GM23338 (cell line): Measurements from ENCODE around the gene MAN1C1.

Source experiments
- CREB1 ChIP-seq: fragments of 250-450 bp; sonication (Bioruptor Pico); IDR thresholded peaks from 2 replicates; pipeline ENCODE4 v1.5.0; 2020; ENCODE audit warnings: low read depth, mild to moderate bottlenecking, moderate library complexity
- ETS1 ChIP-seq: IDR thresholded peaks from 2 replicates; pipeline ENCODE4 v1.6.1; 2016; ENCODE audit warnings: antibody characterized with exemption
- EZH2 ChIP-seq: fragments of 200-600 bp; sonication (generic); IDR thresholded peaks from one replicate; pipeline ENCODE4 v1.8.0; 2017; ENCODE audit warnings: antibody characterized with exemption, mild to moderate bottlenecking, low read depth; ENCODE audit not compliant: unreplicated experiment
- EZH2phosphoT487 ChIP-seq: fragments of 200-600 bp; sonication (generic); IDR thresholded peaks from one replicate; pipeline ENCODE4 v1.8.1; 2018; ENCODE audit warnings: antibody characterized with exemption; ENCODE audit not compliant: unreplicated experiment
- JUNB ChIP-seq: IDR thresholded peaks from one replicate; pipeline ENCODE4 v1.6.1; 2016; ENCODE audit warnings: antibody characterized with exemption; ENCODE audit not compliant: unreplicated experiment
- POLR2AphosphoS5 ChIP-seq: IDR thresholded peaks from 2 replicates; pipeline ENCODE4 v1.6.1; 2016; ENCODE audit warnings: antibody characterized with exemption, low read depth
- STAT1 ChIP-seq: IDR thresholded peaks from one replicate; pipeline ENCODE4 v1.6.1; 2016; ENCODE audit warnings: antibody characterized with exemption; ENCODE audit not compliant: unreplicated experiment
- ZNF114 ChIP-seq: fragments of 250-450 bp; sonication (Bioruptor Pico); IDR thresholded peaks from 2 replicates; pipeline ENCODE4 v1.5.0; 2020; ENCODE audit warnings: mild to moderate bottlenecking, moderate library complexity
- ZNF331 ChIP-seq: fragments of 250-450 bp; sonication (Bioruptor Pico); IDR thresholded peaks from 2 replicates; pipeline ENCODE4 v1.5.0; 2020; ENCODE audit warnings: low read depth, mild to moderate bottlenecking, moderate library complexity
- ZNF462 ChIP-seq: fragments of 250-450 bp; sonication (Bioruptor Pico); IDR thresholded peaks from 2 replicates; pipeline ENCODE4 v1.5.0; 2020; ENCODE audit warnings: mild to moderate bottlenecking, moderate library complexity
- TF ChIP-seq, protein P1 (sequence below): IDR thresholded peaks from one replicate; pipeline ENCODE4 v1.6.1; 2018; ENCODE audit warnings: antibody characterized with exemption; ENCODE audit not compliant: unreplicated experiment
- TF ChIP-seq, protein P2 (sequence below), 2 experiments: fragments of 200-600 bp in 1 of 2; sonication (generic) in 1 of 2; conservative IDR thresholded peaks; 2 replicates each; pipeline versions ENCODE4 v1.5.1 to v1.6.1; 2016 to 2017; ENCODE audit warnings: antibody characterized with exemption in 2 of 2, low read depth in 2 of 2, mild to moderate bottlenecking in 2 of 2, moderate library complexity in 1 of 2

DNA sequence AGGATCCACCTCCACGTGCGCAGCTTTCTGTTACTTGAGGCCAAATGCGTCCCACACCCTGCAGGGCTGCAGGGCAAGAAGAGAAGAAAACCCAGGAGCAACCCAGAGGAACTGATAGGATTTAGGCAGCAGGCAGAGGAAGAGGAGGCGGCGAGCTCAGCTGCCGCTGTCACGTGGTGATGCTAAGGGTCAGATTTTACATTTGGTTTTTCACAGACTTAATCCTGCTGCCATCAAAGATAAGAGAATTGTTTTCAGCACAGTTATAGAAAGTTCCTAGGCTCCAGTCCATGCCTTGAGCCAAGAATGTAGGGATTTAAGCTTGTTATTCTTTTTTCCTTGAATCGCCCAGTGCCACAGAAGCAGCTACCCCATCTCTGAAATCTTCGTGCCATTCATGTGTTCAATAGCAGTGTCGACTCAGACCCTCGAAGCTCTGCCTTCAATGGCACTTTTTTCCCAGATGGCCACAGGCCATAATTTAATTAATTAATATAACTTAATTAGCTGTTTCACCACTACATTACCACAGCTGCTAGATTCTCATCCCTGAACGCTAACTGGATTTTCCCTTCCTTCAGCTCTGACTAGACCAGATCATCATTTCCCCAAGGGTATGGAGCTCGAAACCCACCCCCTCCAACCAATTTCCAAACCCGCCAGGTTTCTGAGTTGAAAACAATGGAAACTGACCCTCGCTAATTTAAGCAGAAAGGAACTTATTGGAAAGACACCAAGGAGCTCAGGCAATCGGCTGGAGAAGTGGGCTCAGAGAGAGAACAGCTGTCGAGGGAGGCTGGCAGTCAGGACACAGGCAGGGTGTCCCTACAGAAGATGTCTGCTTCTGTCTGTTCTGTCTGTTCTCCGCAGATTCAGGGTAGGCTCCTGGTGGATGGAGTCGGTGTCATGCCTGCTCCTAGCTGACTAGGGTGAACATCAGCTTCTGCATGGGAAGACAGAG, 37.0 kb upstream of the MAN1C1 start:
- TF ChIP-seq, protein P1, sequence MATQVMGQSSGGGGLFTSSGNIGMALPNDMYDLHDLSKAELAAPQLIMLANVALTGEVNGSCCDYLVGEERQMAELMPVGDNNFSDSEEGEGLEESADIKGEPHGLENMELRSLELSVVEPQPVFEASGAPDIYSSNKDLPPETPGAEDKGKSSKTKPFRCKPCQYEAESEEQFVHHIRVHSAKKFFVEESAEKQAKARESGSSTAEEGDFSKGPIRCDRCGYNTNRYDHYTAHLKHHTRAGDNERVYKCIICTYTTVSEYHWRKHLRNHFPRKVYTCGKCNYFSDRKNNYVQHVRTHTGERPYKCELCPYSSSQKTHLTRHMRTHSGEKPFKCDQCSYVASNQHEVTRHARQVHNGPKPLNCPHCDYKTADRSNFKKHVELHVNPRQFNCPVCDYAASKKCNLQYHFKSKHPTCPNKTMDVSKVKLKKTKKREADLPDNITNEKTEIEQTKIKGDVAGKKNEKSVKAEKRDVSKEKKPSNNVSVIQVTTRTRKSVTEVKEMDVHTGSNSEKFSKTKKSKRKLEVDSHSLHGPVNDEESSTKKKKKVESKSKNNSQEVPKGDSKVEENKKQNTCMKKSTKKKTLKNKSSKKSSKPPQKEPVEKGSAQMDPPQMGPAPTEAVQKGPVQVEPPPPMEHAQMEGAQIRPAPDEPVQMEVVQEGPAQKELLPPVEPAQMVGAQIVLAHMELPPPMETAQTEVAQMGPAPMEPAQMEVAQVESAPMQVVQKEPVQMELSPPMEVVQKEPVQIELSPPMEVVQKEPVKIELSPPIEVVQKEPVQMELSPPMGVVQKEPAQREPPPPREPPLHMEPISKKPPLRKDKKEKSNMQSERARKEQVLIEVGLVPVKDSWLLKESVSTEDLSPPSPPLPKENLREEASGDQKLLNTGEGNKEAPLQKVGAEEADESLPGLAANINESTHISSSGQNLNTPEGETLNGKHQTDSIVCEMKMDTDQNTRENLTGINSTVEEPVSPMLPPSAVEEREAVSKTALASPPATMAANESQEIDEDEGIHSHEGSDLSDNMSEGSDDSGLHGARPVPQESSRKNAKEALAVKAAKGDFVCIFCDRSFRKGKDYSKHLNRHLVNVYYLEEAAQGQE, result no peak
- TF ChIP-seq, protein P2, sequence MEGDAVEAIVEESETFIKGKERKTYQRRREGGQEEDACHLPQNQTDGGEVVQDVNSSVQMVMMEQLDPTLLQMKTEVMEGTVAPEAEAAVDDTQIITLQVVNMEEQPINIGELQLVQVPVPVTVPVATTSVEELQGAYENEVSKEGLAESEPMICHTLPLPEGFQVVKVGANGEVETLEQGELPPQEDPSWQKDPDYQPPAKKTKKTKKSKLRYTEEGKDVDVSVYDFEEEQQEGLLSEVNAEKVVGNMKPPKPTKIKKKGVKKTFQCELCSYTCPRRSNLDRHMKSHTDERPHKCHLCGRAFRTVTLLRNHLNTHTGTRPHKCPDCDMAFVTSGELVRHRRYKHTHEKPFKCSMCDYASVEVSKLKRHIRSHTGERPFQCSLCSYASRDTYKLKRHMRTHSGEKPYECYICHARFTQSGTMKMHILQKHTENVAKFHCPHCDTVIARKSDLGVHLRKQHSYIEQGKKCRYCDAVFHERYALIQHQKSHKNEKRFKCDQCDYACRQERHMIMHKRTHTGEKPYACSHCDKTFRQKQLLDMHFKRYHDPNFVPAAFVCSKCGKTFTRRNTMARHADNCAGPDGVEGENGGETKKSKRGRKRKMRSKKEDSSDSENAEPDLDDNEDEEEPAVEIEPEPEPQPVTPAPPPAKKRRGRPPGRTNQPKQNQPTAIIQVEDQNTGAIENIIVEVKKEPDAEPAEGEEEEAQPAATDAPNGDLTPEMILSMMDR (conservative IDR thresholded peaks at IDR 0.05; ENCODE audit: low read depth in 2 of 2), result no peak
- TF ChIP-seq EZH2 (no peak), EZH2phosphoT487 (no peak), POLR2AphosphoS5 (no peak), CREB1 (no peak), ZNF331 (no peak), ETS1 (no peak), JUNB (no peak), STAT1 (no peak), ZNF462 (CRISPR knock-in tag) (no peak), ZNF114 (CRISPR knock-in tag) (no peak)
